CD14-positive monocyte (primary cell): ENCODE measurements around the gene PRR13. TPM values are rescaled to one million over a fixed set of nuclear protein-coding genes. Genes with fewer than 3 reads are reported as not detected.

Experiments
- DNase-seq, 3 donors: peaks; one replicate each; pipeline ENCODE4 v3.0.0-alpha.2; 2011 to 2022
- H2AFZ ChIP-seq: 2 replicates; pipeline ENCODE4 v1.6.0; 2012; ENCODE audit warnings: mild to moderate bottlenecking, low read depth, low read length, inconsistent platforms; ENCODE audit not compliant: insufficient read depth, poor library complexity, severe bottlenecking
- H3K27ac ChIP-seq, 2 donors: 1 replicate in 1 of 2; 2 replicates in 1 of 2; pipeline ENCODE4 v1.5.1; 2012 to 2013; ENCODE audit warnings: low read length in 2 of 2, control low read depth in 1 of 2, inconsistent platforms in 1 of 2, low read depth in 1 of 2, mild to moderate bottlenecking in 1 of 2
- H3K27me3 ChIP-seq, 2 donors: one replicate each; pipeline versions ENCODE4 v1.6.0 to v1.6.1; 2011 to 2013; ENCODE audit warnings: low read length in 2 of 2; ENCODE audit not compliant: control insufficient read depth in 2 of 2, insufficient read depth in 2 of 2
- H3K36me3 ChIP-seq, 2 donors: replicated peaks in 1 of 2; 1 replicate in 1 of 2; 2 replicates in 1 of 2; pipeline versions ENCODE4 v1.5.1 to v1.6.1; 2012 to 2013; ENCODE audit warnings: low read length in 2 of 2, control low read depth in 1 of 2, inconsistent platforms in 1 of 2, mild to moderate bottlenecking in 1 of 2; ENCODE audit not compliant: insufficient read depth in 2 of 2, control insufficient read depth in 1 of 2
- H3K4me1 ChIP-seq, 2 donors: 1 replicate in 1 of 2; 2 replicates in 1 of 2; pipeline versions ENCODE4 v1.5.1 to v1.6.1; 2012 to 2013; ENCODE audit warnings: low read length in 2 of 2, control low read depth in 1 of 2, inconsistent platforms in 1 of 2, mild to moderate bottlenecking in 1 of 2, moderate library complexity in 1 of 2; ENCODE audit not compliant: insufficient read depth in 2 of 2, control insufficient read depth in 1 of 2
- H3K4me2 ChIP-seq: replicated peaks from 2 replicates; pipeline ENCODE3; 2012; ENCODE audit warnings: low read length, moderate library complexity, mild to moderate bottlenecking; ENCODE audit not compliant: poor library complexity, severe bottlenecking; ENCODE audit errors: extremely low read depth
- H3K4me3 ChIP-seq, 3 experiments: fragments of 200-600 bp in 1 of 3; sonication (generic) in 1 of 3; replicated peaks in 1 of 3; 1 replicate in 2 of 3; 2 replicates in 1 of 3; pipeline ENCODE4 v1.5.1; 2011 to 2013; ENCODE audit warnings: low read length in 3 of 3, mild to moderate bottlenecking in 3 of 3, control low read depth in 2 of 3, low read depth in 2 of 3, inconsistent platforms in 1 of 3, moderate library complexity in 1 of 3
- H3K79me2 ChIP-seq: 2 replicates; pipeline ENCODE4 v1.6.0; 2012; ENCODE audit warnings: mild to moderate bottlenecking, control low read depth, inconsistent platforms, low read length, moderate library complexity; ENCODE audit not compliant: insufficient read depth
- H3K9ac ChIP-seq: 2 replicates; pipeline ENCODE4 v1.6.0; 2017; ENCODE audit warnings: low read length, mild to moderate bottlenecking; ENCODE audit not compliant: insufficient read depth, poor library complexity, severe bottlenecking
- H3K9me3 ChIP-seq, 2 donors: replicated peaks in 1 of 2; 1 replicate in 1 of 2; 2 replicates in 1 of 2; pipeline versions ENCODE4 v1.5.1 to v1.6.1; 2012 to 2013; ENCODE audit warnings: low read length in 2 of 2, control low read depth in 1 of 2; ENCODE audit not compliant: control insufficient read depth in 1 of 2, insufficient read depth in 1 of 2
- H4K20me1 ChIP-seq: 2 replicates; pipeline ENCODE4 v1.6.0; 2012; ENCODE audit warnings: mild to moderate bottlenecking, low read length, control low read depth, moderate library complexity; ENCODE audit not compliant: insufficient read depth
- H3K27ac Mint-ChIP-seq, 7 donors: one replicate each; pipeline ENCODE4 v1.8.0; 2020; ENCODE audit warnings: mild to moderate bottlenecking in 7 of 7, mixed read lengths in 7 of 7, moderate library complexity in 6 of 7, inconsistent platforms in 2 of 7
- H3K27me3 Mint-ChIP-seq, 3 donors: one replicate each; pipeline ENCODE4 v1.8.0; 2021 to 2022; ENCODE audit warnings: low read depth in 3 of 3, mild to moderate bottlenecking in 3 of 3, mixed read lengths in 3 of 3, moderate library complexity in 3 of 3, inconsistent platforms in 1 of 3
- H3K36me3 Mint-ChIP-seq, 2 donors: one replicate each; pipeline ENCODE4 v1.8.0; 2020; ENCODE audit warnings: mixed read lengths in 2 of 2, inconsistent platforms in 1 of 2, mild to moderate bottlenecking in 1 of 2
- H3K4me1 Mint-ChIP-seq: one replicate; pipeline ENCODE4 v1.8.0; 2020; ENCODE audit warnings: mild to moderate bottlenecking, mixed read lengths
- H3K4me3 Mint-ChIP-seq, 2 donors: one replicate each; pipeline ENCODE4 v1.8.0; 2020; ENCODE audit warnings: mild to moderate bottlenecking in 2 of 2, mixed read lengths in 2 of 2, moderate library complexity in 1 of 2
- H3K9me3 Mint-ChIP-seq, 7 donors: one replicate each; pipeline ENCODE4 v1.8.0; 2020 to 2022; ENCODE audit warnings: mixed read lengths in 7 of 7, mild to moderate bottlenecking in 6 of 7, moderate library complexity in 6 of 7, inconsistent platforms in 2 of 7
- CTCF ChIP-seq: fragments of 200-600 bp; IDR thresholded peaks from one replicate; pipeline ENCODE4 v1.8.0; 2022; ENCODE audit warnings: antibody characterized with exemption, mild to moderate bottlenecking
- WGBS: methylation state at CpG from one replicate; pipeline ENCODE4 v1.1.5; 2013; ENCODE audit warnings: missing lambda C conversion rate; ENCODE audit not compliant: insufficient coverage; 5-methylcytosine and 5-hydroxymethylcytosine counted together
- intact Hi-C, 2 donors: fragments of 100-400 bp; cut with micrococcal nuclease; formaldehyde crosslinking; loops; one replicate each; pipeline versions ENCODE4 v1.15.0 to v1.15.1; 2023
- polyA plus RNA-seq, 3 donors: library from polyadenylated mRNA; depleted of rRNA in 1 of 3; unstranded in 2 of 3; stranded (reverse) in 1 of 3; fragments of 300-500 nt in 2 of 3; fragments of >200 nt in 1 of 3; fragmentation: Illumina TruSeq in 2 of 3; gene quantifications; 1 replicate in 2 of 3; 2 replicates in 1 of 3; pipeline ENCODE4 v1.2.3, GENCODE V29; 2012 to 2021

Gene PRR13
- polyA plus RNA-seq, 3 donors: 172 to 670 (median 591) TPM

GRCh38 chr12:53456654-53457366 lies 15.3 kb downstream of the PRR13 start:
- H3K4me3 Mint-ChIP-seq: no peak overlapping the region

GRCh38 chr12:53459097-53459496 lies 17.6 kb downstream of the PRR13 start:
- H4K20me1 ChIP-seq: peaks cover 100% of the 10 kb centered on the region
- no peak overlapping the region for H2AFZ ChIP-seq
- no peaks in the 10 kb centered on the region for H3K9me3 ChIP-seq
- H3K9ac ChIP-seq: no peak overlapping the region
- H3K36me3 ChIP-seq: peaks cover 100% of the 10 kb centered on the region in 2 donors
- peak overlapping the region in 2 of 7 donors; percentile 30 to 48 for H3K27ac Mint-ChIP-seq
- WGBS: no CpG with 5 or more reads among the region's 4 CpGs
- no peak overlapping the region for H3K4me3 Mint-ChIP-seq
- no peak for TF ChIP-seq CTCF
- no peak overlapping the region for H3K4me3 ChIP-seq
- H3K27me3 ChIP-seq: no peaks in the 10 kb centered on the region
- no peak for DNase-seq
- peaks cover 87 to 96% of the 10 kb centered on the region in 2 donors for H3K36me3 Mint-ChIP-seq
- H3K4me1 Mint-ChIP-seq: no peaks in the 10 kb centered on the region
- peaks cover 99% of the 10 kb centered on the region for H3K79me2 ChIP-seq
- H3K27me3 Mint-ChIP-seq: peaks cover 0 to 2% (median 0%) of the 10 kb centered on the region in 3 donors
- no peak overlapping the region for H3K4me2 ChIP-seq
- intact Hi-C loops: no loop called here
- H3K27ac ChIP-seq: no peak overlapping the region
- H3K9me3 Mint-ChIP-seq: no peaks in the 10 kb centered on the region
- H3K4me1 ChIP-seq: no peaks in the 10 kb centered on the region

More at GRCh38 chr12:53456654-53457366, 15.3 kb downstream of the PRR13 start:
- Histone ChIP-seq H3K9ac (no peak overlapping the region), H3K27me3 (no peaks in the 10 kb centered on the region), H3K36me3 (peaks cover 79 to 84% of the 10 kb centered on the region in 2 donors), H3K4me2 (no peak overlapping the region), H3K9me3 (no peaks in the 10 kb centered on the region), H4K20me1 (peaks cover 96% of the 10 kb centered on the region), H2AFZ (no peak overlapping the region), H3K27ac (no peak overlapping the region), H3K79me2 (peaks cover 96% of the 10 kb centered on the region), H3K4me3 (no peak overlapping the region), H3K4me1 (peaks cover 12% of the 10 kb centered on the region in 2 donors)
- Mint-ChIP-seq H3K27ac (no peak overlapping the region), H3K9me3 (no peaks in the 10 kb centered on the region), H3K4me1 (peaks cover 11% of the 10 kb centered on the region), H3K27me3 (peaks cover 0 to 3% (median 0%) of the 10 kb centered on the region in 3 donors), H3K36me3 (peaks cover 70 to 77% of the 10 kb centered on the region in 2 donors)
- TF ChIP-seq CTCF: no peak
- intact Hi-C loops: no loop called here
- DNase-seq: no peak
- 91% methylated on average over 2 of the region's 6 CpGs for WGBS
